H9 (cell line): ENCODE results near the gene OR1K1. TPM values are rescaled to one million over a fixed set of nuclear protein-coding genes. Genes with fewer than 3 reads are reported as not detected.

ENCODE experiments used
- DNase-seq: peaks from one replicate; pipeline ENCODE4 v3.0.0-alpha.2; 2017
- H2AFZ ChIP-seq: one replicate; pipeline ENCODE4 v1.6.1; 2013; ENCODE audit warnings: mild to moderate bottlenecking, low read length, control low read depth, moderate library complexity
- H2AK5ac ChIP-seq: 2 replicates; pipeline ENCODE4 v1.6.1; 2013; ENCODE audit warnings: low read length, control low read depth, mixed read lengths; ENCODE audit not compliant: insufficient read length
- H2BK120ac ChIP-seq: one replicate; pipeline ENCODE4 v1.6.1; 2013; ENCODE audit warnings: low read depth, mild to moderate bottlenecking, low read length, control low read depth, inconsistent platforms; ENCODE audit not compliant: poor library complexity, severe bottlenecking
- H2BK12ac ChIP-seq: 2 replicates; pipeline ENCODE4 v1.6.1; 2013; ENCODE audit warnings: low read length, control low read depth, mixed read lengths, low read depth; ENCODE audit not compliant: insufficient read length
- H2BK15ac ChIP-seq: 2 replicates; pipeline ENCODE4 v1.6.1; 2013; ENCODE audit warnings: low read depth, low read length, control low read depth
- H2BK20ac ChIP-seq: one replicate; pipeline ENCODE4 v1.6.1; 2013; ENCODE audit warnings: low read depth, mild to moderate bottlenecking, low read length, control low read depth, inconsistent platforms; ENCODE audit not compliant: poor library complexity, severe bottlenecking
- H2BK5ac ChIP-seq: 2 replicates; pipeline ENCODE4 v1.6.1; 2013; ENCODE audit warnings: low read length, control low read depth, mixed read lengths; ENCODE audit not compliant: insufficient read length
- H3K14ac ChIP-seq: 2 replicates; pipeline ENCODE4 v1.6.1; 2013; ENCODE audit warnings: low read length, control low read depth; ENCODE audit not compliant: insufficient read depth
- H3K18ac ChIP-seq: 2 replicates; pipeline ENCODE4 v1.6.1; 2013; ENCODE audit warnings: low read depth, mild to moderate bottlenecking, mixed read lengths, low read length, control low read depth; ENCODE audit not compliant: insufficient read length
- H3K23ac ChIP-seq: 2 replicates; pipeline ENCODE4 v1.6.1; 2013; ENCODE audit warnings: low read length, control low read depth, mixed read lengths, low read depth; ENCODE audit not compliant: insufficient read length
- H3K23me2 ChIP-seq: 2 replicates; pipeline ENCODE4 v1.6.1; 2013; ENCODE audit warnings: low read depth, mild to moderate bottlenecking, mixed read lengths, low read length, control low read depth; ENCODE audit not compliant: insufficient read length, poor library complexity, severe bottlenecking
- H3K27ac ChIP-seq: 2 replicates; pipeline ENCODE4 v1.5.1; 2013; ENCODE audit warnings: low read length, control low read depth, mixed read lengths, low read depth; ENCODE audit not compliant: insufficient read length
- H3K27me3 ChIP-seq: 2 replicates; pipeline ENCODE4 v1.6.1; 2013; ENCODE audit warnings: low read length, control low read depth, inconsistent platforms; ENCODE audit not compliant: insufficient read depth
- H3K4ac ChIP-seq: 2 replicates; pipeline ENCODE4 v1.6.1; 2013; ENCODE audit warnings: low read depth, mild to moderate bottlenecking, control low read depth, inconsistent platforms, low read length, moderate library complexity
- H3K4me1 ChIP-seq: 2 replicates; pipeline ENCODE4 v1.6.1; 2013; ENCODE audit warnings: low read length, control low read depth, inconsistent platforms; ENCODE audit not compliant: insufficient read depth
- H3K4me2 ChIP-seq: 2 replicates; pipeline ENCODE4 v1.6.1; 2013; ENCODE audit warnings: low read length, control low read depth, mixed read lengths; ENCODE audit not compliant: insufficient read length, insufficient read depth
- H3K56ac ChIP-seq: 2 replicates; pipeline ENCODE4 v1.6.1; 2013; ENCODE audit warnings: low read depth, mild to moderate bottlenecking, mixed read lengths, low read length, control low read depth; ENCODE audit not compliant: insufficient read length
- H3K79me1 ChIP-seq: 2 replicates; pipeline ENCODE4 v1.6.1; 2013; ENCODE audit warnings: low read depth, mild to moderate bottlenecking, moderate library complexity, low read length, control low read depth, inconsistent platforms; ENCODE audit not compliant: insufficient read depth, poor library complexity, severe bottlenecking
- H3K79me2 ChIP-seq: 2 replicates; pipeline ENCODE4 v1.6.1; 2013; ENCODE audit warnings: low read length, control low read depth, inconsistent platforms; ENCODE audit not compliant: insufficient read depth
- H3K9ac ChIP-seq: 2 replicates; pipeline ENCODE4 v1.6.1; 2013; ENCODE audit warnings: low read length, control low read depth, mixed read lengths; ENCODE audit not compliant: insufficient read length; ENCODE audit errors: extremely low read depth
- H3K9me3 ChIP-seq: one replicate; pipeline ENCODE4 v1.6.1; 2013; ENCODE audit warnings: low read depth, low read length, inconsistent platforms; ENCODE audit not compliant: control insufficient read depth
- H3T11ph ChIP-seq: one replicate; pipeline ENCODE4 v1.6.1; 2013; ENCODE audit warnings: mild to moderate bottlenecking, low read length, control low read depth, inconsistent platforms
- H4K20me1 ChIP-seq: one replicate; pipeline ENCODE4 v1.6.1; 2013; ENCODE audit not compliant: control insufficient read depth, insufficient read length, insufficient read depth
- H4K5ac ChIP-seq: 2 replicates; pipeline ENCODE4 v1.6.1; 2013; ENCODE audit warnings: low read depth, mild to moderate bottlenecking, mixed read lengths, low read length, control low read depth; ENCODE audit not compliant: insufficient read length
- H4K8ac ChIP-seq: replicated peaks from 2 replicates; pipeline ENCODE4 v1.6.1; 2013; ENCODE audit warnings: low read length, control low read depth, mixed read lengths, low read depth; ENCODE audit not compliant: insufficient read length
- H4K91ac ChIP-seq: 2 replicates; pipeline ENCODE4 v1.6.1; 2013; ENCODE audit warnings: low read depth, mild to moderate bottlenecking, moderate library complexity, mixed read lengths, low read length, control low read depth; ENCODE audit not compliant: insufficient read length
- H3K27ac Mint-ChIP-seq, 3 experiments: 2 replicates in 2 of 3; 3 replicates in 1 of 3; pipeline ENCODE4 v1.8.0; 2020 to 2021; ENCODE audit warnings: mixed read lengths in 3 of 3, mild to moderate bottlenecking in 1 of 3, moderate library complexity in 1 of 3
- H3K27me3 Mint-ChIP-seq: 2 replicates; pipeline ENCODE4 v1.8.0; 2021; ENCODE audit warnings: low read depth, mild to moderate bottlenecking, moderate library complexity, mixed read lengths
- H3K36me3 Mint-ChIP-seq, 3 experiments: 2 replicates in 2 of 3; 3 replicates in 1 of 3; pipeline ENCODE4 v1.8.0; 2020 to 2021; ENCODE audit warnings: low read depth in 3 of 3, mixed read lengths in 3 of 3; ENCODE audit not compliant: insufficient read depth in 1 of 3
- H3K4me1 Mint-ChIP-seq, 2 experiments: 2 replicates each; pipeline ENCODE4 v1.8.0; 2020; ENCODE audit warnings: mixed read lengths in 2 of 2
- H3K4me3 Mint-ChIP-seq, 2 experiments: 2 replicates in 1 of 2; 3 replicates in 1 of 2; pipeline ENCODE4 v1.8.0; 2020 to 2021; ENCODE audit warnings: mild to moderate bottlenecking in 2 of 2, mixed read lengths in 2 of 2, moderate library complexity in 1 of 2
- H3K9me3 Mint-ChIP-seq, 2 experiments: 2 replicates in 1 of 2; 3 replicates in 1 of 2; pipeline ENCODE4 v1.8.0; 2020; ENCODE audit warnings: mild to moderate bottlenecking in 2 of 2, mixed read lengths in 2 of 2, moderate library complexity in 1 of 2
- WGBS: extraction: QIAGEN DNeasy Blood & Tissue Kit; methylation state at CpG from one replicate; pipeline ENCODE4 v1.1.7; 2013; ENCODE audit warnings: missing lambda C conversion rate, low lambda C conversion rate, mixed read lengths; ENCODE audit not compliant: insufficient read length; ENCODE audit errors: extremely low coverage; 5-methylcytosine and 5-hydroxymethylcytosine counted together
- total RNA-seq: library from RNA; stranded (reverse); gene quantifications from 2 replicates; pipeline ENCODE4 v1.2.1, GENCODE V29; 2021
- TF ChIP-seq, protein P1 (sequence below): fragments of 200-600 bp; sonication (generic); conservative IDR thresholded peaks from 3 replicates; pipeline ENCODE4 v1.8.0; 2021; ENCODE audit warnings: antibody characterized with exemption, mild to moderate bottlenecking

Gene OR1K1
- total RNA-seq, 1 experiment from 2014 or later = not detected

DNA sequence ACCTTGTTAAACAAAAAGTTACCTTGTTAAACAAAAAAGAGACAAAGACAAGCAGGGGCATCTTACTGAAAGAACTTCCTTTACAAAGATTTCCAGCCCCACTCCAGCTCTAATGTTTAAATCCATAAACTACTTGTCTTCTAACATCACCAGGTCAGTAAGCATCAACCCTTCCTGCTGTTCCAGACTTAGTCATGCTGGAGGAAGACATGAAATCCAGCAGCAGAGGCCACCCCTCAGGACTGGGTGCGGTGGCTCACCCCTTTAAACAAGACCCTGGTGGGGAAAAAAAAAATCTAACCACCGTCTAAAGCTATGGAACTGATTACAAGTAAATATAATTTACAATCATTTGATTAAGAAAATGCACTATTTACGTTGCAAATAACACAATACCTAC is 19.4 kb downstream of the OR1K1 start:
- H2BK20ac ChIP-seq = no peak overlapping the region
- no peak overlapping the region for H3K23ac ChIP-seq
- no peak overlapping the region for H2AFZ ChIP-seq
- H3T11ph ChIP-seq = no peak overlapping the region
- no peak overlapping the region for H3K4me2 ChIP-seq
- no peak overlapping the region for H2BK120ac ChIP-seq
- no peak overlapping the region for H3K14ac ChIP-seq
- no peak overlapping the region for H3K4me3 Mint-ChIP-seq
- no peaks in the 10 kb centered on the region for H3K79me2 ChIP-seq
- H4K8ac ChIP-seq = no peak overlapping the region
- peaks cover 4% of the 10 kb centered on the region for H3K79me1 ChIP-seq
- no CpG with 5 or more reads among the region's 3 CpGs for WGBS
- peaks cover 23 to 47% (median 37%) of the 10 kb centered on the region in 3 experiments for H3K36me3 Mint-ChIP-seq
- no peaks in the 10 kb centered on the region for H3K27me3 Mint-ChIP-seq
- H3K4me1 Mint-ChIP-seq = no peaks in the 10 kb centered on the region
- no peak overlapping the region for H2BK15ac ChIP-seq
- no peak overlapping the region for H3K27ac Mint-ChIP-seq
- no peaks in the 10 kb centered on the region for H3K27me3 ChIP-seq
- no peak overlapping the region for H2AK5ac ChIP-seq
- no peak overlapping the region for H4K91ac ChIP-seq
- no peak overlapping the region for H3K18ac ChIP-seq
- H4K5ac ChIP-seq = no peak overlapping the region
- H3K27ac ChIP-seq = no peak overlapping the region
- no peak overlapping the region for H2BK12ac ChIP-seq
- no peak overlapping the region for H3K9ac ChIP-seq
- no peaks in the 10 kb centered on the region for H3K23me2 ChIP-seq
- TF ChIP-seq, protein P1, sequence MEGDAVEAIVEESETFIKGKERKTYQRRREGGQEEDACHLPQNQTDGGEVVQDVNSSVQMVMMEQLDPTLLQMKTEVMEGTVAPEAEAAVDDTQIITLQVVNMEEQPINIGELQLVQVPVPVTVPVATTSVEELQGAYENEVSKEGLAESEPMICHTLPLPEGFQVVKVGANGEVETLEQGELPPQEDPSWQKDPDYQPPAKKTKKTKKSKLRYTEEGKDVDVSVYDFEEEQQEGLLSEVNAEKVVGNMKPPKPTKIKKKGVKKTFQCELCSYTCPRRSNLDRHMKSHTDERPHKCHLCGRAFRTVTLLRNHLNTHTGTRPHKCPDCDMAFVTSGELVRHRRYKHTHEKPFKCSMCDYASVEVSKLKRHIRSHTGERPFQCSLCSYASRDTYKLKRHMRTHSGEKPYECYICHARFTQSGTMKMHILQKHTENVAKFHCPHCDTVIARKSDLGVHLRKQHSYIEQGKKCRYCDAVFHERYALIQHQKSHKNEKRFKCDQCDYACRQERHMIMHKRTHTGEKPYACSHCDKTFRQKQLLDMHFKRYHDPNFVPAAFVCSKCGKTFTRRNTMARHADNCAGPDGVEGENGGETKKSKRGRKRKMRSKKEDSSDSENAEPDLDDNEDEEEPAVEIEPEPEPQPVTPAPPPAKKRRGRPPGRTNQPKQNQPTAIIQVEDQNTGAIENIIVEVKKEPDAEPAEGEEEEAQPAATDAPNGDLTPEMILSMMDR = no peak
- H3K9me3 Mint-ChIP-seq = no peaks in the 10 kb centered on the region
- no peaks in the 10 kb centered on the region for H3K4me1 ChIP-seq
- H3K9me3 ChIP-seq = no peaks in the 10 kb centered on the region
- no peak overlapping the region for H3K4ac ChIP-seq
- no peaks in the 10 kb centered on the region for H4K20me1 ChIP-seq
- H3K56ac ChIP-seq = no peak overlapping the region
- no peak overlapping the region for H2BK5ac ChIP-seq
- DNase-seq = no peak
